Astrocyte (in vitro differentiated cells and primary cell): Measurements from ENCODE around the gene SLC5A2. TPM values are rescaled to one million over a fixed set of nuclear protein-coding genes. Genes with fewer than 3 reads are reported as not detected.
A peak's percentile ranks its signal among the peaks of the same experiment; 100 is the strongest.

ENCODE experiments used
- DNase-seq: peaks from one replicate; pipeline ENCODE4 v3.0.0-alpha.2; 2010; ENCODE audit warnings: low read depth
- FAIRE-seq: peaks from 2 replicates; lab custom pipeline; 2011; peaks lifted over from hg19 to GRCh38; lab: Jason Lieb, UNC
- H2AFZ ChIP-seq: 2 replicates; pipeline ENCODE4 v1.6.0; 2012; ENCODE audit warnings: low read depth, low read length, inconsistent platforms
- H3K27ac ChIP-seq: 2 replicates; pipeline ENCODE4 v1.5.1; 2011; ENCODE audit warnings: low read depth, low read length, inconsistent platforms
- H3K27me3 ChIP-seq: 2 replicates; pipeline ENCODE4 v1.6.0; 2011; ENCODE audit warnings: low read length, inconsistent platforms; ENCODE audit not compliant: insufficient read depth
- H3K36me3 ChIP-seq: 2 replicates; pipeline ENCODE4 v1.5.1; 2011; ENCODE audit warnings: low read length, inconsistent platforms; ENCODE audit not compliant: insufficient read depth
- H3K4me1 ChIP-seq: 2 replicates; pipeline ENCODE4 v1.5.1; 2011; ENCODE audit warnings: low read length, inconsistent platforms; ENCODE audit not compliant: insufficient read depth
- H3K4me2 ChIP-seq: 2 replicates; pipeline ENCODE4 v1.6.0; 2012; ENCODE audit warnings: low read length, inconsistent platforms
- H3K4me3 ChIP-seq: 2 replicates; pipeline ENCODE4 v1.5.1; 2011; ENCODE audit warnings: low read depth, mild to moderate bottlenecking, low read length, inconsistent platforms; ENCODE audit not compliant: insufficient read depth
- H3K79me2 ChIP-seq: 2 replicates; pipeline ENCODE4 v1.6.0; 2012; ENCODE audit warnings: mild to moderate bottlenecking, low read length, inconsistent platforms; ENCODE audit not compliant: insufficient read depth
- H3K9ac ChIP-seq: 2 replicates; pipeline ENCODE4 v1.6.0; 2012; ENCODE audit warnings: mild to moderate bottlenecking, low read length, inconsistent platforms
- H3K9me3 ChIP-seq: 2 replicates; pipeline ENCODE4 v1.5.1; 2012; ENCODE audit warnings: low read depth, mild to moderate bottlenecking, low read length, inconsistent platforms; ENCODE audit not compliant: insufficient read depth
- H4K20me1 ChIP-seq: 2 replicates; pipeline ENCODE4 v1.6.0; 2012; ENCODE audit warnings: low read length, inconsistent platforms; ENCODE audit not compliant: insufficient read depth
- H3K27ac Mint-ChIP-seq: one replicate; pipeline ENCODE4 v1.8.0; 2021; ENCODE audit warnings: mild to moderate bottlenecking, mixed read lengths; ENCODE audit not compliant: unreplicated experiment
- H3K27me3 Mint-ChIP-seq: one replicate; pipeline ENCODE4 v1.8.0; 2021; ENCODE audit warnings: low read depth, mixed read lengths; ENCODE audit not compliant: unreplicated experiment
- H3K36me3 Mint-ChIP-seq: one replicate; pipeline ENCODE4 v1.8.0; 2021; ENCODE audit warnings: low read depth, mixed read lengths; ENCODE audit not compliant: unreplicated experiment
- H3K4me1 Mint-ChIP-seq: one replicate; pipeline ENCODE4 v1.8.0; 2021; ENCODE audit warnings: low read depth, mixed read lengths; ENCODE audit not compliant: unreplicated experiment
- H3K4me3 Mint-ChIP-seq: one replicate; pipeline ENCODE4 v1.8.0; 2021; ENCODE audit warnings: mild to moderate bottlenecking, moderate library complexity, mixed read lengths; ENCODE audit not compliant: unreplicated experiment
- H3K9me3 Mint-ChIP-seq: one replicate; pipeline ENCODE4 v1.8.0; 2021; ENCODE audit warnings: mild to moderate bottlenecking, mixed read lengths; ENCODE audit not compliant: unreplicated experiment
- EZH2 ChIP-seq: IDR thresholded peaks from 2 replicates; pipeline ENCODE4 v1.6.1; 2012; ENCODE audit warnings: mild to moderate bottlenecking, low read length, inconsistent platforms; ENCODE audit not compliant: insufficient read depth
- total RNA-seq: library from RNA; stranded (reverse); gene quantifications from 2 replicates; pipeline ENCODE4 v1.2.1, GENCODE V29; 2021
- TF ChIP-seq, protein P1 (sequence below): IDR thresholded peaks from 2 replicates; pipeline ENCODE4 v1.5.1; 2011; ENCODE audit warnings: low read depth, mild to moderate bottlenecking, inconsistent platforms, low read length, moderate library complexity; ENCODE audit not compliant: insufficient read depth

The SLC5A2 gene
- total RNA-seq, 1 donor from 2014 or later: not detected

DNA sequence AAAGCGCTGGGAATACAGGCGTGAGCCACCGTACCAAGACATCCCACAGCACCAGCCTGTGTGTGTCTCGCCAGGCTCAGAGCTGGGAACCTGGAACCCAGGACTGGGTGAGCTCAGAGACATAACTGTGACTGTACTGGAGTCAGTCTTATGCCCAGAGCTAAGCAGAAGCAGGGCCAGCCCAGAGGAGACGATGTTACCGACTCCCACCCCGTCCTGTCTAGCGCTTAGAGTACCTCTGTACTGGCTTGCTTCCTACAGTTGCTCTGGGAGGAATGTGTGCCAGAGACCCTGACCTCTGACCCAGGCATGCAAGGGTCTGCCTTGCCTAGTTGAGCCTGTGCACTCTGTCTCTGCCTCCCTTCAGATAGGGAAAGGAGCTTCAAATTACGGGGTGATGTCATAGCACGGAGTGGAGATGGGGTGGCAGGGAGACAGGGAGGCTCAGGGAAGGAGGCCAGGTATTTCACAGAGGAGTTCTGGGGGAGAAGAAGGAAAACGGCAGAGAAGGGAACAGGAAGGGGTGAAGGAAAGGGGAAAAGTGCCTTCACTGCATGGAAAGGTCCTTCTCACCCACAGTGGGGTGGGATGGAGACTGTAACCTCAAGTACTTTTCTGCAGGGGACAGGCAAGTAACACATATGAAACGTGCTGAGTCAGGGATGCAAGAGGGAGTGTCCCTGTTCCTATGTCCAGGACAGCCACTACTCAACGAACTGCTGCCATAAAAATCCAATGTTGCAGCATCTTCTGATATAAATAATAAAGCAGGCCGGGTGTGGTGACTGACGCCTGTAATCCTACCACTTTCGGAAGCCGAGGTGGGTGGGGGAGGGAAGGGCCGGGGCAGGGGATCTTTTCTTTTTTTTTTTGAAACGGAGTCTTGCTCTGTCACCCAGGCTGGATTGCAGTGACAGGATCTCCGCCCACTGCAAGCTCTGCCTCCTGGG, 29.4 kb upstream of the SLC5A2 start:
- Histone ChIP-seq H2AFZ (no peak overlapping the region), H3K27me3 (no peaks in the 10 kb centered on the region), H3K36me3 (no peaks in the 10 kb centered on the region), H3K4me2 (peak overlapping the region; percentile 66), H3K4me3 (no peak overlapping the region), H3K79me2 (peaks cover 37% of the 10 kb centered on the region), H4K20me1 (peaks cover 52% of the 10 kb centered on the region), H3K4me1 (peaks cover 56% of the 10 kb centered on the region), H3K27ac (peak overlapping the region; percentile 14), H3K9ac (no peak overlapping the region), H3K9me3 (no peaks in the 10 kb centered on the region)
- H3K9me3 Mint-ChIP-seq: no peaks in the 10 kb centered on the region
- TF ChIP-seq, protein P1, sequence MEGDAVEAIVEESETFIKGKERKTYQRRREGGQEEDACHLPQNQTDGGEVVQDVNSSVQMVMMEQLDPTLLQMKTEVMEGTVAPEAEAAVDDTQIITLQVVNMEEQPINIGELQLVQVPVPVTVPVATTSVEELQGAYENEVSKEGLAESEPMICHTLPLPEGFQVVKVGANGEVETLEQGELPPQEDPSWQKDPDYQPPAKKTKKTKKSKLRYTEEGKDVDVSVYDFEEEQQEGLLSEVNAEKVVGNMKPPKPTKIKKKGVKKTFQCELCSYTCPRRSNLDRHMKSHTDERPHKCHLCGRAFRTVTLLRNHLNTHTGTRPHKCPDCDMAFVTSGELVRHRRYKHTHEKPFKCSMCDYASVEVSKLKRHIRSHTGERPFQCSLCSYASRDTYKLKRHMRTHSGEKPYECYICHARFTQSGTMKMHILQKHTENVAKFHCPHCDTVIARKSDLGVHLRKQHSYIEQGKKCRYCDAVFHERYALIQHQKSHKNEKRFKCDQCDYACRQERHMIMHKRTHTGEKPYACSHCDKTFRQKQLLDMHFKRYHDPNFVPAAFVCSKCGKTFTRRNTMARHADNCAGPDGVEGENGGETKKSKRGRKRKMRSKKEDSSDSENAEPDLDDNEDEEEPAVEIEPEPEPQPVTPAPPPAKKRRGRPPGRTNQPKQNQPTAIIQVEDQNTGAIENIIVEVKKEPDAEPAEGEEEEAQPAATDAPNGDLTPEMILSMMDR: no peak
- TF ChIP-seq EZH2: no peak
- H3K27me3 Mint-ChIP-seq: no peaks in the 10 kb centered on the region
- peaks cover 2% of the 10 kb centered on the region for H3K36me3 Mint-ChIP-seq
- DNase-seq (peak; percentile 41), FAIRE-seq (no peak)
- peak overlapping the region; percentile 81 for H3K27ac Mint-ChIP-seq
- peaks cover 41% of the 10 kb centered on the region for H3K4me1 Mint-ChIP-seq
- peak overlapping the region; percentile 2 for H3K4me3 Mint-ChIP-seq

DNA sequence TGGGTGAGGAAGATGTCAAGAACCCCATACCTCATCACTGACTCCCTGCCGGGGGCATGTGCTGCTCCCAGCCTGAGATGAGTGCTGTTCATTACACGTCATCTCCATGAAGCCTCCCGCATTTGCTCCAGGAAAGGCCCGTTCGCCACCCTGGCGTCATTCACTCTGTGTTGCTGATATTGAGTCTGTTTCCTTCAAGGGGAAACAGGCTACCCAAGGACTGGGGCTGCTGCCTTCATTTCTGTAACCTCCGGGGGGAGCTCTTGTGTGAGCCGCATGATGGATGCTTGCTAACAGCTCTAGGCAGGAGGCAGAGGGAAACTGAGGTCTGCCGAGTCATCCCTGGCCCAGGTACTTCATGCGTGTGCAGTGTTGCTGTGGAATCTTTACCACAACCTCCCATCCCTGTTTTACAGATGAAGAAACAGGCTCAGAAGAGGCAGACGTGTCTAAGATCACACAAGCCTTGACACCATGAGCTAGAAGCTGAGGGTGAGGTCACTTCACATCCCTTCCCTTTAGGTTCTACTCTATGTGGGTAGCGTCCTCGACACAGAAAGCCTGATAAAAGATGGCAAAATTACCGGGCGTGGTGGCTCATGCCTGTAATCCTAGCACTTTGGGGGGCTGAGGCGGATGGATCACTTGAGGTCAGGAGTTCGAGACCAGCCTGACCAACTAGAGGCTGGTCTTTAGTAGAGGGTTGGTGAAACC, 27.2 kb upstream of the SLC5A2 start:
- Mint-ChIP-seq H3K27me3 (no peaks in the 10 kb centered on the region), H3K9me3 (no peaks in the 10 kb centered on the region), H3K36me3 (peaks cover 2% of the 10 kb centered on the region), H3K4me3 (peak overlapping the region; percentile 50), H3K27ac (peak overlapping the region; percentile 62), H3K4me1 (peaks cover 41% of the 10 kb centered on the region)
- H3K4me2 ChIP-seq: peak overlapping the region; percentile 44
- H4K20me1 ChIP-seq: peaks cover 51% of the 10 kb centered on the region
- DNase-seq (no peak), FAIRE-seq (no peak)
- TF ChIP-seq EZH2: no peak
- TF ChIP-seq, protein P1: peak; percentile 15
- no peaks in the 10 kb centered on the region for H3K9me3 ChIP-seq
- H3K9ac ChIP-seq: no peak overlapping the region
- H3K4me1 ChIP-seq: peaks cover 63% of the 10 kb centered on the region
- no peak overlapping the region for H2AFZ ChIP-seq
- H3K36me3 ChIP-seq: no peaks in the 10 kb centered on the region
- no peak overlapping the region for H3K4me3 ChIP-seq
- H3K79me2 ChIP-seq: peaks cover 48% of the 10 kb centered on the region
- no peak overlapping the region for H3K27ac ChIP-seq
- H3K27me3 ChIP-seq: no peaks in the 10 kb centered on the region
